IPS DF 4.7 (cell line): Measurements from ENCODE around the gene COL4A2.

Experiments used
- DNase-seq: peaks from one replicate; pipeline ENCODE4 v3.0.0-alpha.2; 2013; ENCODE audit warnings: low spot score; ENCODE audit errors: extremely low read depth

Gene COL4A2

DNA sequence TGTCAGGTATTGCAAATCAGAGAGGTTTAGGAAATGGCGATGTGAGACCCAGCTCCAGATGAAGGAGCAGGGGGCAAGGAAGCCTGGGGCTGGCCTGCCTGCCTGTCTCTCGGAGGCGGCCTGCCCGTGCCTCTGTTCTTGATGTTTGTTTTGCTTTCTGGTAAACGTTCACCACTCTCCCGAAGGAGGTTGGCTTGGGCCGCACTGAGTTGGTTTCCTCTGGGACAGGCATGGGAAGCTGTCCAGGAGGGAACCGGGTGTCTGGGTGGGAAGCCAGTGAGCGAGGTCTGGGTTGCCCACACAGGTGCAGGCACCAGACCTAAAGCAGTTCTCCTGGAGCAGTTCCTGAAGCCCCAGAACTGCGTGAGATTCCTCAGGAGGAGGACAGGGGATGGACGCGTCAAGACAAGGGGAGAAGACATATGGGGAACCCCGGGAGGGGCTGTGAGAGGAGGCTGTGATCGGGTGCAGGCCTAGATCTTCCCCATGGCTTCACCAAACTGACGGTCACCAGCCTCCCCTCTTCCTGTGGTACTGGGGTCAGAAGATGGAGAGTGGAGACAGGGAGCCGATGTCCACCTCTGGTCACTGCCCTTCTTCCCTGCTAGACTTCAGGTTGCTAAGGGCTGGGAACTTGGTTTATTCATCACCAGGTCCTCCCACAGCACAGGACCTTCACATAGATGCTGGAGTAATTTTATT lies 15.2 kb downstream of the COL4A2 start:
- DNase-seq = no peak

DNA sequence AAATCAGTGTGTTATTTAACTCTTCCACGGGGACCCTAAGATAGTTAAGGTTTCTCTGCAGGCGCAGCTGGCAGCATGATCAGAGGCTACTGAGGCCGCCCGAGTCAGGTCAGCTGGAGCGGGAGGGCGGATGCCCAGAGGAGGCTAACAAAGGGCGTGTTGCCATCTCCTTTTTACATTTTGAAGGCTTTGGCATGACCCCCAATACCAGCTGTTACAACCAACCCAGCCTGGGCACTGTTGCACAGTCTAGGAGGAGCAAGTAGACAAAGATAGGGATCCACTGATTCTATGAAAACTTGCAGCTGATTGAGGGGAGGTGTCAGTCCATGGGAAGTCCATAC lies 15.7 kb downstream of the COL4A2 start:
- no peak for DNase-seq

DNA sequence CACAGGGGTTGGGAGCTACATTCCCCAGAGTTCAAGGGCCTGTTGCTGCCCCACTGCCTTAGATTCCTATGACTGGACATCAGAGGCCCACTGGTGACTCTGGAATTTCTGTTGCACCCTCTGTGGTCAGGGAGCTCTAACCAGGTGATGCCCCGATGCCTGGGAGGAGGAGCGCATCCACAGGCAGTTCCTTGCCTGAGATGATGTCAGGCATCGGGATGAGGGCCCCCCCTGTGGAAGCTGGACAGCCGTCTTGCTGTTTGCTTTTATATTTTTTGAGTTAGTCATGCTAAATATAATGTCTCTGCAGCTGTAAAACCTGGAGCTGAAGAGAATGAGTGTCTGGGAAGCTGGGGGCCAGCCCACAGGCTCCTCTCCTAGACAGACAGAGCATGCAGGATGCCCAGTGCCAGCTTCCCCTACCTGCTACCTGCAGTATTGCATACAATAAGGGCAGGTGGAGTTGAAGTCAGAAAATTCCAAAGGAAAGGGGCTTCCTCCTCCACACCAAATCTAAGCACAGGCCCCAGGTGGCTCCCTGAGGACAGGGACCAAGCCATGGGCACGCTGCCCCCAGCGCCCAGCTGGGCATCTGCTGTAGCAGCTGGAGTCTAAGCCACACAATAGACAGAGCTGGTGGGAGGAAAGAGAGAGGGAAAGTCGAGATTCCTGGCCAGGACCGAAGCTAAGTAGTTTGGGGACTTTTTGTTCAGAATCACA lies 16.2 kb downstream of the COL4A2 start:
- no peak for DNase-seq

DNA sequence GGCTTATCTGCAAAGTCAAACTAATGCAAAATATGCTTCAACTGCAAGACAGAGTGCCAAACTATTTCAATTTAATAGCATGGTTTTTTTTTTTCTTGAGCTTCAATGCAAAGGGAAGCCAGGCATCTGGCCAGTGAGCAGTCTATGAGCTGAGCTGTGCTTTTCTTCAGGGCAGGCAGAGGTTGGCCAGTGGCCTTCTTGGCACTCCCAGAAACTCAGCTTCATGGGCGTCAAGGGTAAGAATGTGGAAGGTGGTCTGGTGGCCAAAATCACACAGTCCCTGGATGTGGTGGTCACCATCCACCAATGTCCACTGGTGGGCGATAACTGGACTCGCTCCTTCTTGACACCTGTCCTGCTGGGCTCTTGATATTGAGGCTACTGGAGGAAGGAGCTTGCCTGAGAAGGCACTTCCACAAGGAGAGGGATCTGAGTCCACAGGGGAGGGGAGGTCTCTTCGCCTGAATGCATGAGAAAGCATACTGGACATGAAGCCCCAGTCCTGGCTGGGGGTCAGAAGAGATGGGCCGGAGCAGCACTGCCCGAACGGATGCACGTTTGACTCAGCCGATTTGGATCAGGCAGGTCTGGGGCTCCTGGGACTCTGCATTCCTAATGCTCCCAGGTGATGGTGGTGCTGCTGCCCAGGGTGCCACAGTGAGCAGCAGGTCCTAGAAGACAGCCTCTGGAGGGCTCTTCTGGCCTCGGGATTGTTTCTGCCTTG lies 17.1 kb downstream of the COL4A2 start:
- DNase-seq = no peak

DNA sequence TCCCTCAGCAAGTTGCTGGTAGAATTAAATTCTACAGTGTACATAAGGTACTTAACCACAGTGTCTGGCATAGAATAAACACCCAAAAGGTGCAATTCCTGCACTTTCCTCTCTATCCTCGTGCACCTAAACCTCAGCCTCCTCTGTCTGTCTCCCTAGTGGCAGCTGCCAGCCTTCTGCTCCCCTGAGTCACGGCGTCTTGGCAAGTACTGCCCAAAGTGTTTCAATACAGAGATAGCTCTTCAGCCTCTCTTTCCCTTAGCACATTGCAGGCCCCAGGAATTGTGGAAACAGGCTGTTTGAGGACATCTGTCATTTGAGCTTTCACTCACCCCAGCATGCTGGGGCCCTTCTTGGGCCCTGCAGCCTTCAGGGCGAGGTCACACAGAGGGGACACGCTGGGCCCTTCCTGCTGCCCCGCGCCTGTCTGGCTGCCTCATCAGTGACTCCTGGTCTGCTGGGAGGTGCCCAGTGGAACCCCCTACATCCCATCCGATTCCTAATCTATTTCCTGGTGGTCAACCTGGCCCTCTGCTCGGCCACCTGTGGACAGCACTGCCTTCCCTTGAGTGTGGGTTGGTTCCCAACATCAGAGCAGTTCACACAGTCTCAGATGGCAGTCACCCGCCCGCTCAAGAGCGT lies 19.3 kb downstream of the COL4A2 start:
- no peak for DNase-seq

DNA sequence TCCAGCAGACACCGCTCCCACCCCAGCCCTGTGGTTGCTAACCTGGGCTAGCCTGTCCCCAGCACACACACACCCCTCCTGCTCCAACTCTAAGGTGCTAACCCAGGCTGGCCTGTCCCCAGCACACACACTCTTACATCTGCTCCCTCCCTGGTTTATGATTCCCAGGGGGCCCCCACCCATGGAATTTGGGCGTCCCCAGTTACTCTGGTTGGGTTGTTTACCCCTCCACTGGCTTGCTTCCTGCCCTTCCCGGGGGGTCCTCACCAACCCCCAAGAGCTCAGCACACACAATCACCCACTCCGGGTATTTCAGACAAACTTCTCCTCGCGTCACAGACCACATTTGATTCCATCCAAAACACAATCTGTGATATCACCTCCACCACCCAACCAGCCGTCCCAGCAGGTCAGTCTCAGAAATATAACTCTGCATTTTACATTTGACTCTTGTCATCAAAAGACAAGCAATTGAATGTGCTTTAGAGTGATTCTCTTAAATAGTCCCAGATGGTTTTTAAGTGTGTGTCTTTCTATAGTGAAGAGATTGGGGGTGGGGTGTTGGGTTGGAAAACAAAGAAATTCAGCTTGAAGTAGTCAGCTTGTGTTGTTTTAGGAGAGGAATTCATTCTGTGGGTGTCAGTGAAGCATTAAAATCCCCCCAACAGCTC lies 20.1 kb downstream of the COL4A2 start:
- DNase-seq = no peak

DNA sequence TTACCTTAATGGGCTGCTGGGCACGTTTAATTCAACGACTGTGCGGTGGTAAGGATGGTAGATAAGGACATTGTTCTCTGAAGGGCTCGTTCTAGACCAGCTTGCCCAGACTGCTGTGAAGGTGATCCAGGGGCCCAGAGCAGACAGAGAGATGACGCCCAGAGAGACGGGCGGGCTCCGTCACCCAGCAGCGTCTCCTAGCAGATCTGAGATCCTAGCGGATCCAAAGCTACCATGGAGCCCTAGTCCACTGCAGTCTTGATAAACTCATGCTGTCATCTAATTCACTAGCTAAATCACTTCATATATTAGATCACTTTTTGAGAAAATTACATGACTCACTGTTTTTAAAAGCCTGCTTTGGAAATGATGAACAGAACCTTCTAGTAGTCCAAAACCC lies 21.5 kb downstream of the COL4A2 start:
- DNase-seq = no peak

DNA sequence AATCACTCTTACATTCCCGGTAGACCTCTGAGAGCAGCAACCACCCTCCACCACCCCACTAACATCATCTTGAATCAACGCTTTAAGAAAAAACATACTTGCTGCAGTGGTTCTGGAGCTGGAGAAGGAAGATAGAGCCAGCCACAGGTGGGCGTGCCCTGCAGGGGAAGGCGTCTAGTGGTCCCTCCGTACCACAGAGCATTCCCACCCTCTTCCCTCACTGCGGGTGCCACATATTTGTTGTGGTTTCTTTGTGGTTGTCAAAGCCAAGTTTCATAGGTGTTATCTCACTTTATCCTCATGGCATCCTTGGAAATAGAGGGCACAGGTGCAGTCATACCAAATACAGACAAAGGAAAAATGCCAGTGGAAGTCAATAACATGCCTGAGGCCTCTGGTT lies 22.2 kb downstream of the COL4A2 start:
- DNase-seq = no peak

DNA sequence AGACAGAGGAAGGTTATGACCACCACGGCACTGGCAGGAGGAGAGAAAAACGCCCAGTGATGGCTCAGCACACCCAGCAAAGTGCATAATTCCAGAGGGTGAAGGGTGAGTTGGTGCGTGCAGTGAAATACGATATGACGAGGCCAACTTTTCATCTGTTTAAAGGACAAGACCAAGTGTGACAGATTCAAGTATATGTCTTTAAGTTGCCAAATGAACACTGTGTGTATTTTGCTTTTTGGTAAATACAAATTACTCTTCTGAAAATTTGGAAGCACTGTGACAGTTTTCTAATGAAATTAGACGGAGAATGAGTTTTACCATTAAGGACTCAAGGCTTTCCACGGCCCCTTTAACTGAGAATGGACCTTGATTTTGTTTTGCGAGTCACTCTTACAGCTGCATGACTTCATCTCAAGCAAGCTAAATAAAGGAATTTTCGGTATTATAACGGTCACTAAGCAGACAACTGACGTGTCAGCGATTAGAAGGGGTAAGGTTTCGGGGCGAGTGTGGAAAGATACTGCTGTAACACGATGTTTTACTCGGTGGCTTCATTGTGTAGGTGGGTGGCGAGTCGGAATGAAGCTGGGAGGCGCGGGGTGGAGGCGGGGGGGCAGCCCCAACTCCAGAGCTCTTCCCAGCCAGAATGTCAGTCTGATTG lies 22.8 kb downstream of the COL4A2 start:
- DNase-seq = no peak

DNA sequence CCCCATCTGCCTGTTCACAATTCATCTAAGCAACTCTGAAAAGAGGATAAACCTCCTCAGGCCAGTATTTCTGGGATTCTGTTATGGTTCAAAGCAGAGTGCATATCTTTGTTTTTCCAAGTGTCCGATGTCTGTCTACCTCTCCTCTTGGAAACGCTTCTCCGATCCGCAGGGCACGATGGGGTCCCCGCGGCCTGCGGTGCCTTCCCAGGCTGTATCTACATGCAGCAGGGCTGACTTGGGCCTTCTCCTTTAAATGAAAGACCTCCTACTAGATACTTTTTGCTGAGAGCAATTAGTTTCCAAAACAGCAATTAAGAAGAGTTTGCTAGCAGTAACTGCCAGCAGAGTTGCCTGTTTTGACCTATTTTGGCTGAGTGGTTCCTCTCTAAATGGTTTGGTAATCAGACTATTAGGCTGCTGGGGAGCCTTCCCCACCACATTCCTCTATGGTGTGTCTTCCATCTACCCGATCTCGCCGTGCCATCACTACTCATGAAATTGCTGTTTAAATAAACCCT lies 23.5 kb downstream of the COL4A2 start:
- no peak for DNase-seq

DNA sequence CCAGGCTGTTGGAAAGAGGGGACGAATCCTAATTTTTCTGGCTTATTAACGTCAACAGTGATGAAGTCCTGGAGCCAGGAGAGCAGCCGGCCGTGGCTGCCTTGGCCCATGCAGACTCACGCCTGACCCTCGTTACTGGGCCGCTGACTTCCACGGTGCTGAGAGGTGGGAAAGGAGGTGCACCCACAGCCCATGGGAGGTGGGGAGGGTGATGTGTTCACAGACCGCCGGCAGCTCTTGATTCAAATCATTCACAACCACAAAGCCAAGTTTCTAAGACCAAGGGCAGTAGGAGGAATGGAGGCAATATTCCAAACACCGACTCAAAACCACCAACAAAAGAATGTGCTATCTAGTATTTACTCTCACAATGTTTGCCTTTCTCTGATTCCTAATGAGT lies 24.3 kb downstream of the COL4A2 start:
- no peak for DNase-seq

DNA sequence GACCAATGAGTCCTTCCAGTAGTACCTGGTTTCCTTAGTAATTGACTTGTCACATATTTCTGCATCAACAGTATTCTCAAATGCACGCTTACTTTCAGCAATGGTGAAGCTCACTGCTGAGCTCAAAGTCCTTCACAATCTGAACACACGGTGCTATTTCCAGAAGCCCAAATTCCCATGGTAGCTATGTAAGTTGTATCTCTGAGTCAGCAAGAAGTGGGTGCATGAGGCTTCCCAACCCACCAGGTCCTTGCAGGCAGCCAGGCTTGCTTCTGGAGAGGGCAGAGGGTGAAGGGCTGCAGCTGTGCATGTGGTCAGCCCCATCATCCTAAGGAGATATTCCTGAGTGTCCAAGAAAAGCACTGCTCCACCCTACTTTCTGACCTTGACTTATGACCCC lies 25.7 kb downstream of the COL4A2 start:
- DNase-seq = no peak

DNA sequence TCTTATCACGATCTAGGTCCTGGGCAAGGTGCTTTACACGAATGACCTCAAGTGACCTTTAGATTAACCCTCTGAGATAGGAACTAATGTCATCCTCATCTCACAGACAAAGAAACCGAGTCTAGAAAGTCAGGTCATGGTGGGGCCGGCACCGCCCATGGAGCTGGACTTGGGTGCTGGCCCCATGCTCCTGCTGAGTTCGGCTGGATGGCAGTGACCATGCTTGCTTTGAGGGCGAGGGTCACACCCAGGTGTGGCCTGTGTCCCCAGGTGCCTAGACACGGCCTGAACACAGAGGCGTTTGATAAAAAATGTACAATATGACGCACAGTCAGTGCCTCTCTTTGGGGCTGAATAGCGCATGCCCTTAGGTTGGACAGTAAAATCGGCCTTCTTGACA lies 26.8 kb downstream of the COL4A2 start:
- no peak for DNase-seq

DNA sequence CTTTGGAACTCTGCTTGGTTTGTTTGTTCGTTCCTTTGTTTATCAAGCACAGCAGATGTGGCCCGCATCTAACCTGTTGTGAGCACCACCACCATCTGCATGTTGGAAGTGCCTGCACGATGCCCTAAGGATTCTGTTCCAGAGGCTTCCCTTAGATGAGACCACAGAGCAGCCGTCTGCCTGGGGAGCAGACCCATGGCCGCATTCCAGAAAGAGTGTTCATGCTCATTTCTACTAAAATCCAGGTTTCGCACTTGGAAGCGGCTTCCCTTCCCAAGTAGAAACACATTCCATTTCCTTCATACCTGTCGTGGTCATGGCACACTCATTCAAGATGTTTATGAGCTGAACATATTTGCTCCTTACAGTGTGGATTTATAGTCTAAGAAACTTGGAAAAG lies 27.2 kb downstream of the COL4A2 start:
- DNase-seq = no peak

DNA sequence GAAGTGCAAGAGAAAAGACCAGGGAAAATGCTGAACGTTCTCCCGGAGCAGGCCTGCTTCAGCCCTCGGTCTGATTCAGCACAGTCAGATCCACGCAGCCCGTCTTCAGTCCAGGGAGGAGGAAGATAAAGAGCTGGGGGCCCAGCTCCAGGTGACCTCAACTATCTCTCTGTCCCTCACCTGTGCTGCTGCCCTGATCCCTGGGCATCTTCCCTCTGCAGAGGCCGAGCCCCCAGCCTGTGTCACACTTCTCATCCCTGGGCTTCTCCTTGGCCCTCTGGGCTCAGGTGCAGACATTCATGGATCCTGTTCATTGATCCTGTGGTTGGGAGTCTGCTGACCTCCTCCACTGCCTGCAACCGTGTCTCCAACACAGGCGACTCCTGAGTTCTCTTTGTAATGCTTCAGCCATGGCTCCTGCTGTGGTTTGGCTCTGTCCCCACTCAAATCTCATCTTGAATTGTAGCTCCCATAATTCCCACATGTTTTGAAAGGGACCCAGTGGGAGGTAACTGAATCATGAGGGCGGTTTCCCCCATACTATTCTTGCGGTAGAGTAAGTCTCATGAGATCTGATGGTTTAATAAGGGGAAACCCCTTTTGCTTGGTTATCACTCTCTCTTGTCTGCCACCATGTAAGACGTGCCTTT lies 27.9 kb downstream of the COL4A2 start:
- DNase-seq = no peak

DNA sequence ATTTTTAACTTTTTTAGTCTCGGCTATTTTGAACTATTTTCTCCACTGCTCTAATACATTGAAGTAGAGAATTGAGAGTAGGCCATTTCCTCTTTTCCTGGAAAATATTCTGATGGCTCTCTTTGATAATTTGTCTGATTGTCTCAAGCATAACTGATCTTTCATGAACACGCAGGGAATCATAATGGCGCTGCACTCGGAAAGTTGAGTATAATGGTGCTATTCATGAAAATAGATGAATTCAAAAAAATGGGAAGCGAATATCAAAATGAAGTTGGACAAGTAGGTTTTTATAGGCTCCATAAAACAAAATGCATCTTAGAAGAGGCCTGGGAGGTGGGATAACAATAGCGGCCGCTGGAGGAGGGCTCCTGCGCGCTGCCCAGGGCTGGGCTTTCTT lies 29.0 kb downstream of the COL4A2 start:
- no peak for DNase-seq

DNA sequence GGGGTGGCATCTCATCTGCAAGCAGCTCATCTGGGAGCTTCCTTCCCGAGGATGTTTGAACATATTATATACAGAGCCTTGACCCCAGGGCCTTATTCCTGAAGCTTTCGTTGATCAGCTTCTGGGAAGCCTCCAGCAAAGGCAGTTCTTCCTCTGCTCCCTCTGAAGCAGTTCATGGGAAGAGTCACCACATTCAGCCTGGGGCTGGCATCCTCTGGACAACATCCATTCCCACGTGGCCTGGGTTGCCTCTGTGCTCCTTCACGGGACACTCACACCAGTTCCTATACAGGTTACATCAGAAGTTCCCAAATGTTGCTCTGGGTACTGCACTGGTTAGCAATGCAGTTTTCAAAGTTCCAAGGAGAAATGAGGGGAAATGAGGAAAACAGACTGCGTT lies 29.6 kb downstream of the COL4A2 start:
- no peak for DNase-seq

DNA sequence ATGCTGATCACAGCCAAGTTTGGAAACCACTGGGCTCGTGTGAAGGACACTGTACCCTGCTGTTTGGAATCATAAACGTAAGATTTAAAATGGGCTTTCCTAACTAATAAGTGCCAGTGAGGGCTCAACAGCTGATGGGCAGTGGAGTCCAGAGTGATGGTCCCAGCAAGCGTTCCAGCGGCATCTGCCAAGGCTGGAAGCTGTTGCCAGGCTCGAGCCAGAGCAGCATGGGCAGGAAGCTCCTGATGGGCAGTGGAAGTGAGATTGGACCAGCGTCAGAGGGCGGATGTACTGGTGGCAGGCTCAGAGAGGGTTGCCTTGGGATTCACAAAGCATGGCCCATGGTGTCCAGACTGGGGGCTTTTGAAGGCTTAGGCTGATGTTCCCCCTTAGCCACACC lies 30.2 kb downstream of the COL4A2 start:
- DNase-seq = no peak

DNA sequence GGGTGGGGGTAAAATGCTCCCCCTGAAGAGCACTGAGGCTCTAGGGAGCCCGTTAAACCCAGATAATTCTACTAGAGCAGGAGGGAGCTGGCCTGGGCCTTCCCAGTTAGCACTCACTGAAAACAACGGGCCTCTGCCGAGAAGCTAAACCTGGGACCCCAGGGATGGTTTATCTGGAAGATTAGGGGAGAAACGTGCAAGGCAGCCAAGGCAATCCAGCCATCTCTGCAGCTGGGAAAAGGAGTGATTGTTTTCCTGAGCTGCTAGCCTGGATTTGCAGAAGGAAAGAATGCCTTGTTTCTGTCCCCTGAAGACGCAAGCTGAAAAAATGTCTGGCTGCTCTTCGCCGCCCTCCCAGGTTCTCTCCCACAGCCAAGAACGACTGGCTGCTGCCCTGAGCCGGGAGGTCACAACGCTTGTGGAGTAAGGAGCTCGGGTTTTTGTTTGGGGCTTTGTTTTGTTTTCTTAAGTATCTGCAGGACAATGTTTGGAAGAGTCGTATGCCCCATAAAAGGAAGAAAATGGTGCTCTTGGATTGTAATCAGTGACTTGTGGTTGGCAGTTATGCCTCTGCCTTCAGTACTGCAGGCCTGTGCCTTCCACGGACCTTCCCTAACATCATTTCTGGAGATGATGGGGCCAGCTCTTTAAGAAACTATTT lies 31.5 kb downstream of the COL4A2 start:
- no peak for DNase-seq

DNA sequence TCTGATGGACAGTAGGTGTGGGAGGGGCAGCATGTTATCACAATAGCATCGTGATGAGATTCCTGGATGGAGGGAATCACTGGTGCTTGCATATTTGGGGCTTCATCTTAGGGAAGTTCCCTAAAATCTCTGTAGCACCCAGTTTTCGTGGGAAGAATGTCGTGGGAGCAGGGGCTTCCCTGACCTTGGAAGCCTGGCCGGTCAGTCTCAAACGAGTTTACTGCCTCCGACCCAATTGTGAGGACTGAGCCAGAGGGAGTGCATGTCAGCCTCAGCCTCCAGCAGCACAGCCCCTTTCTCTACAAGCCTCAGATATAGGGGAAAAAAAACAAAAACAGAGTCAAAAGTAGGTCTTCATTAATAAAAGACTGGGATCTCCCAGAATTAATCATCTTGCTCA lies 32.2 kb downstream of the COL4A2 start:
- no peak for DNase-seq
